NCI-H524 (cell line): Measurements from ENCODE around the gene CD55.

Experiments
- DNase-seq, 2 experiments: peaks; one replicate each; lab custom pipeline; 2025; lab: John Stamatoyannopoulos, UW

CD55 gene

GRCh38 chr1:207362962-207363860 is 41.7 kb downstream of the CD55 start:
- DNase-seq: no peak

GRCh38 chr1:207363871-207364270 is 42.4 kb downstream of the CD55 start:
- no peak for DNase-seq

DNA sequence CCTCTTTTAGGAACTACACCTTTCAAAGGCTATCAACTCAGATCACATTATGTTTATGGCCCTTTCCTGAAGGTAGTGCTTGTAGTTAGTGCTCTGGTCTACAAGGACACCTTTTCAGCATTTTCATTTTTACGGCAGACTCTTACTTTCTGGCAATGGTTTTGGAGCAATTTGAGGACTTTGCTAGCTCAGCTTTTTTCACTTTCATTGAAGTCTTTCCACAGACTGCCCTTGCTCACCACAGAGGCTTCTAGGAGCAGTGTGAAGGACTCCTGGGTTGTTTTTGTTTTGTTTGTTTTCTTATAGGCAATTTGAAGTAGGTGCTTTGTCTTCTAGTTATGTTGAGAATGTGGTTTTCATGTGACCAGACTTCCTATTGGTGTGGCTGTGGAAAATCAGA is 43.1 kb downstream of the CD55 start:
- DNase-seq: no peak

DNA sequence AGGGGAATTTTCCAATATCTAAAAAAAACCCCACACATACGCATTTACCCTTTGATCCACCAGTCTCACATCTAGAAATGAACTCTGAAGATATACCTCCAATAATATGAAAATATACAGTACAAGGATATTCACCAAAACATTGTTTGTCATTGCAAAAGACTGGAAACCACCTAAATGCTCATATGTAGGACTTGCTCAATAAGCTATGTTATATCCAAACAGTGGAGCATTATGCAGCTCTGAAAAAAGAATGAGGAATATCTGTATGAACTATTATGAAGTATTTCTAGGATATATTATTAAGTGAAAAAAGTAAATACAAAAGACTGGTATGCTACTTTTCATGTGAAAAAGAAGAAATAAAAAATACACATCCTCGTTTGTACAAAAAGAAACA is 43.6 kb downstream of the CD55 start:
- no peak for DNase-seq

DNA sequence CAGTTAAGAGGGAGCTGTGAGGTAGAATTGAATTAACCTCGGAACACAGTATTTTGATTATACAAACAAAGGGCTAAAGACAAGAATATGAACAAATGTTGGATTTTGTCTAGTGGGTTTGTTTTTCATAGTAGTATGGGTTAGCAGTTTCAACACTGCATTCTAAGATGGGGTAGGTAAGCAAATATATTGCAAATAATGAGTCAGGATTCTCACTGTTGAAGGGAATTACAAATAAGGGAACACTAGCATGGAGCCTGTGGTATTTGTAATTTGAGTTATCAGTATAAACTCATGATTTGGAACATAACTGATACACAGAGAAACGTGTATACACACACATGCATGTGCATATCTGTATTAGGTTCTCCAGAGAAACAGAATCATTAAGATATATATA is 44.5 kb downstream of the CD55 start:
- no peak for DNase-seq

DNA sequence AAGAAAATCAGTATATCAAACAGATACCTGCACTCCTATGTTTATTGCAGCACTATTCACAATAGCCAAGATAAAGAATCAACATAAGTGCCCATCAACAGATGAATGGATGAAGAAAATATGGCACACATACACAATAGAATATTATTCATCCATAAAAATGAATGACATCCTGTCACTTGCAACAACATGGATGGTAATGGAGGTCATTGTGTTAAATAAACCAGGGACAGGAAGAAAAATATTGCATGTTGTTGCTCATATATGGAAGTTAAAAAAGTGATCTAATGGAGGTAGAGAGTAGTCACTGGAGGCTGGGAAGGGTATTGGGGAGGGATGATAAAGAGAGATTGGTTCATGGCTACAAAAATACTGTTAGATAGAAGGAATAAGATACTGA is 67.2 kb downstream of the CD55 start:
- DNase-seq: no peak

- DNase-seq: no peak
These were observed 68.4 kb downstream of the CD55 start for GRCh38 chr1:207389728-207390464.

- peak in 1 of 2 experiments; percentile 35 for DNase-seq
These were observed 72.1 kb downstream of the CD55 start for GRCh38 chr1:207393610-207394009.

DNA sequence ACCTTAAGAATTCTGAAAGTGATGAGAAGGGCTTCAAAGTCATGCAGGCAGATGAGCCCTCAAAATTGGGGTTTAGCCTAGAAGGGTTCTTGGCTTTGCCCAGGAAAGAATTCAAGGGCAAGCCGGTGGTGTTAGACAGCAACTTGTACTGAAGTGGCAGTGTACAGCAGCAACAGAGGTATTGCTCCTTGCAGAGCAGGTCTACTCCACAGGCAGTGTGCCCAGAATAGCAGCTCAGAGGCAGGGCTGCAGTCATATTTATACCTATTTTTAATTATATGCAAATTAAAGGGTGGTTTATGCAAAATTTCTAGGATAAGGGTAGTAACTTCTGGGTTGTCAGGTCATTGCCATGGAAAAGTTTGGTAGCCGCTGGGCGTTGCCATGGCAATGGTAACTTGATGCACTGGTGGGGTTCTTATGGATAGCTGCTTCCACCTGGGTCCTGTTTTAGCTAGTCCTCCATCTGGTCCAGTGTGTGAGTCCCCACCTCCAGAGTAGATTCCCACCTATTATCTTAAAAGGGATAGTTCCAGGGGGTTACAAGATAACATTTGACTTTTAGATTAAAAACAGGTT is 74.8 kb downstream of the CD55 start:
- peak; percentile 8 to 55 for DNase-seq

GRCh38 chr1:207397525-207397926 is 76.0 kb downstream of the CD55 start:
- DNase-seq: no peak

DNA sequence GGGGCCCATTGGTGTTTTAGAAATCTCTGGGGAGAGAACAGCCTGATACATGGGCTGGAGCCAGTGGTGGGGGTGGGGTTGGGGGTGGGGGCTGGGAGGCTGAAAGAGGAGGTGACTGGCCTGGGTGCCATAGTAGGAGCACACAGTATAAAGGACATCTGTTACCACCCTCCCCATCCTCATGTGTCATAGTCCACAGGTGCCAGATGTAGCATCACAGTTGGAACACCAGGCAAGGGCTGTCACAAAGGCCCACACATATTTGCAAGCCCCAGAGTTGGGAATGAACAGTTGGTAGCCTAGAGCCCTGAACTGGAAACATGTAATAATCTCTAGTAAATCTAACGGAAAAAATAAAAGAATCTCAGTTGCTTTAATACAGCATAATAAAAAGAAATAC is 77.5 kb downstream of the CD55 start:
- DNase-seq: peak; percentile 19 to 78

GRCh38 chr1:207401578-207401977 is 80.1 kb downstream of the CD55 start:
- DNase-seq: no peak

- DNase-seq: no peak
These were observed 81.3 kb downstream of the CD55 start for GRCh38 chr1:207402744-207403143.

- peak in 1 of 2 experiments; percentile 56 for DNase-seq
These were observed 83.5 kb downstream of the CD55 start for GRCh38 chr1:207404849-207405525.

GRCh38 chr1:207405814-207406213 is 84.3 kb downstream of the CD55 start:
- DNase-seq: no peak

DNA sequence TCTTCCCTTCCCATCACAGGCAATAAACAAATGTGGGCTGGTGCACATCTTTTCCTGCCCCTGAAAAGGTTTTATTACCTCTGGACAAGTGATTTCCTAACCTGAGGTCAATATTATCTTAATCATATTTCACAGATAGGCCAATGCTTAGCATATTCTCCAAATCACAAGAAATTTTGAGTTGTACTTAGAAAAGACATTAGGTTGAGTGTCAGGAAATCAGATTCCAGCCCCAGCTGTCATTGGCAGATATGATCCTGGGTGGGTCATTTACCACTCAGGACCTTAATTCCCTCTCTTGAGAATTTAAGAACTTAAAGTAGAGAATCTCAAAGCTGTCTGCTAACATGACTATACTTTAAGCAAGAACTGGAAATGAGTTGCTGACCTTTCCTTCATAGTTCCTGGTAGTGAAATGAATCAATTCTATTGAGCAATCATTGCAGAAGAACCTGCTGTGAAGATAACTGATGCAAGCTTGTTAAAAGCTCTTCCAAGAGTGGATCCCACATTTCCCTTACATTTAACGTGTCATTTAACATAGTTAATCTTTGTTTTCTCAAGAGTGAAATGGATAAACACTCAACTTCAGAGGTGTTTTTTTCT is 86.3 kb downstream of the CD55 start:
- peak in 1 of 2 experiments; percentile 41 for DNase-seq
